HG03039 (cell line): ENCODE measurements around the gene C17orf100.

Experiments used
- ATAC-seq: cut with Tn5 transposase; IDR thresholded peaks from one replicate; pipeline ENCODE4 v1.9.1; 2021; ENCODE audit warnings: mild to moderate bottlenecking, moderate library complexity; ENCODE audit not compliant: unreplicated experiment

Gene C17orf100

GRCh38 chr17:6651354-6651918 lies at the start of gene C17orf100, which contains the start of gene MED31:
TSS of gene C17orf100 (plus strand) at chr17:6651762. CDS start at chr17:6651914, 152 bp downstream.
TSS of gene MED31 (minus strand) at chr17:6651605. CDS start at chr17:6651528, 77 bp downstream.
- peak; percentile 87 for ATAC-seq

DNA sequence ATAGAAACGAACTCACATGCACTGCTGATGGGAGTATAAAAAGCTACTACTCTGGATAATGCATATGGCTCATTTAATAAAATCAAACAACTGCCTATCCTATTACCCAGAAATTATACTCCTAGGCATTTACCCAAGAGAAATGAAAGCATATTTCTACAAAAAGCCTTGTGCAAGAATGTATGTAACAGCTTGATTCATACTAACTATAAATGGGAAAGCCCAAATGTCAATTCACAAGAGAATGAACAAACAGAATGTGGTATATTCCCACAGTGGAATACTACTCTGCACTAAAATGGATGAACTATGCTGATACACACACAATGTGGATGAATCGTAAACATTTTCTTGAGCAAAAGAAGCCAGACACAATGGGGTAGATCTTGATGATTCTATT lies 49.4 kb upstream of the C17orf100 start:
- ATAC-seq = no peak

GRCh38 chr17:6603744-6604325 lies 47.7 kb upstream of the C17orf100 start:
- no peak for ATAC-seq

- ATAC-seq = no peak
Measured at GRCh38 chr17:6605142-6605541, 46.4 kb upstream of the C17orf100 start.

DNA sequence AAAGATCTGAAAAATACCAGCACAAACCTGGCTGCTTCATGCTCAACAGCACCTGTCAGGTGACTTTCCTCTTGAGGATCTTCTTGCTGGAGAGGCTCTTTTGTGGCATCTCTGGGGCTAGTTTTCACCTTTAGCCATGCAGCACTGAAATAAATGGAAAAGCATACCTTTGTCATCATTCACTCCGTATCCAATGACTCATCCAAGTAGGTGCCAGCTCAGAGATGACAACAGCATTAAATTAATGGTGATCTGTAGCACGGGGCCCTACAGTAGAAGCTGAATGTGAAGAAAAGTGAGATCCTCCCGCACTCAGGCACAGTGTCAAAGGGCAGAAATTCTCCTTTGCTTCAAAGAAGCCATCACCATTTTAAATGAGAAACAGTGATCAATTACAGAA lies 43.2 kb upstream of the C17orf100 start:
- ATAC-seq = no peak

DNA sequence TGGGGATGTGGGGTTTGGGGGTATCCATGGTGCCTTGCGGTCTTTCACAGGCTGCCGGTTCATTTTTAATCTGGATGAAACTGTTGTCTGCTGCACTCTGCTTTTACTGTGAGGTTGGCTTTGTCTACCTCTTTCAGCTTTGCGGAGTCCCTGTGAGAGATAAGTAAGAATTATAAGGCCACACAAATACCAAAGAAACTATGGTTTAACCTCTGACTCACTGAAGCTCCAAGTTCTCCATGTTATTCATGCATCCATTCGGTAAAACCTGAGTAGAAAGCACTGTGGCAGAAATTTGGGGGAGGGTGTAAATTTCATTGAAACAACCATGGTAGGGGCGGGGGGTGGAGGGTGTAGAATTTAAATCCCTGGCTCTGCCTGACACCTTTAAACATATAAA lies 41.6 kb upstream of the C17orf100 start:
- ATAC-seq = no peak

DNA sequence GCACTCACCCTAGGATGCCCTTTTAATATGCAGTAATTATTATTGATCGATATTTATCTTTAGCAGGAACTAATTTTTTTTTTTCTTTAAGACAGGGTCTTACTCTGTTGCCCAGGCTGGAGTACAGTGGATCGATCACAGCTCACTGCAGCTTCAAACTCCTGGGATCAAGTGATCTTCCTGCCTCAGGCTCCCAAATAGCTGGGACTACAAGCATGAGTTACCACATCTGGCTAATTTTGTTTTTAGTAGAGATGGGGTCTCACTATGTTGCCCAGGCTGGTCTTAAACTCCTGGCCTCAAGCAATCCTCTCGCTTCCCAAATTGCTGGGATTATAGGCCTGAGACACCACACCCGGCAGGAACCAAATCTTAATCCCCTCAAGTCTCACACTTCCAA lies 40.3 kb upstream of the C17orf100 start:
- ATAC-seq = no peak

GRCh38 chr17:6623941-6624340 lies 27.6 kb upstream of the C17orf100 start:
- ATAC-seq = no peak

DNA sequence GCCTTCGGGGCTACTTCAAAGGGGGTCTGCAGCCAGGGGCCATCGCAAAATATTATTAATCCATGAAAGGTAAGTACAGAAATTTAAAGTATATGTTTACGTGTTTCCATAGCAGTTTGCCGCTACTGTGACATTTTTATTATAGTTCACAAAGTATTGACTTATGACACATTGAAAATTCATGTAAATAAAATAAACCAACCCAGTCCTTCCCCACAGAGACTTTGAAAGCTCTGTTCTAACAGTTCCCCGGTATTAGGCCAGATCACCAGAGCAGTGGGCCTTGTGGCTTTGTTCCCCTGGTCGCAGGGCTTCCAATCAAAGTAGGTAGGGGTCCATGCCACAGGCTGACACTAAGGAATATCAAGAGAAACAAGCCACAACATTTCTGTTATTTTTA lies 24.9 kb upstream of the C17orf100 start:
- ATAC-seq = no peak

- no peak for ATAC-seq
Measured at GRCh38 chr17:6627019-6627418, 24.5 kb upstream of the C17orf100 start.

- ATAC-seq = no peak
Measured at GRCh38 chr17:6630390-6630789, 21.2 kb upstream of the C17orf100 start.

- no peak for ATAC-seq
Measured at GRCh38 chr17:6632530-6632929, 19.0 kb upstream of the C17orf100 start.

- ATAC-seq = no peak
Measured at GRCh38 chr17:6633263-6633662, 18.3 kb upstream of the C17orf100 start.

DNA sequence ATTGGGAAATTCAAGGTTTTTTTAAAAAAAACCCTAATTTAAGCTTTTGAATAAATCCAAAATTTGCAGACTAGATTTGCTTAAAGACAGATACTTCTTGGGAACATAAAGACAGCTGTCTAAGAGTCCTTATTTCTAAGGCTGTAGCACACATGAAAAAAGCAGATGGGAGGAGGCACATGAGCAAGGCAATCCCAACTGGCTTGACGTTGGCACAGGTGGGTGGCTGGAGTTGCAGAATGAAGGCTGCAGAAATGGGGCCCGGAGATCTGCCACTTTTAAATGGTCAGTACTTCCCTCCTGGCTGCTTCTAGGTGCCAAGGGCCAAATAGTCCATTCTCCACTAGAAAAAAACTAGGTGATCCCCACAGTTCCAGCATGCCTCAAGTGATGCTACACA lies 15.5 kb upstream of the C17orf100 start:
- ATAC-seq = no peak

DNA sequence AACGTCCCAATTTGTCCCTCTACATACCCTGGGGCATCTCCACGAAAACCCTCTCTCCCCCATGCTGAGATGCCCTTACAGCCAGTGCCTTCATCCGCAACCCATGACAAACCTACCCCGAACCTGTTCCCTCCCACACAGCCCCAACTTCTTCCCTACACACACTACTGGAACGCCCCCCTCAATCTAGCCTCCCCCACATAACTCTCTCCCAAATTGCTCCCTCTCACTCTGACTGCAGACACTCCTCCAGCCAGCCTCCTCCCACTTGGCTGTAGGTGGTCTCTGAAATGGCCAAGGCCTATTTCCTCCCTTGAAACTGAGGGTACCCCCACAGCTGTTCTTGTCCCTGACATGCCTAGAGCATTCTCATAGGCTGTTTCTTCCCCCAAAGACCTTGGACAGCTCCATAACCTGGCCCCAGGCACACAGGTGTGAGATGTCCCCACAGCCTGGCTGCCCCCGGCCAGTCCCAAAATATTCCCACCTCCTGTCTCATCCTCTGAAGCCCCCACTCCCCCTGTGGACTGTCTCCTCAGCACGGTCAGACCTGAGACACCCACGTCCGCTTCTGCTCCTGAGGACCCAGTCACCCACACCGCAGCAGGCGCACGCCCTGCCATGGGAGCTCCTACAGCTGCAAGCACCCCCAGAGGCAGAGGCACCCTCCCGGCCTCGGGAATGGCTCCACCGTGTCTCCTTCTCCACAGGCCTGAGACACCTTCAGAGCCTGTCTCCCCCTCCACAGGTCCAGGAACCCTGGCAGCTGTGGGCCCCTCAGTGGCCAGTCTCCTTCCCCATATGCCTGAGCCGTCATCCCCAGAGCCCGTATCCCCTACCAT lies 14.7 kb upstream of the C17orf100 start:
- ATAC-seq = no peak

DNA sequence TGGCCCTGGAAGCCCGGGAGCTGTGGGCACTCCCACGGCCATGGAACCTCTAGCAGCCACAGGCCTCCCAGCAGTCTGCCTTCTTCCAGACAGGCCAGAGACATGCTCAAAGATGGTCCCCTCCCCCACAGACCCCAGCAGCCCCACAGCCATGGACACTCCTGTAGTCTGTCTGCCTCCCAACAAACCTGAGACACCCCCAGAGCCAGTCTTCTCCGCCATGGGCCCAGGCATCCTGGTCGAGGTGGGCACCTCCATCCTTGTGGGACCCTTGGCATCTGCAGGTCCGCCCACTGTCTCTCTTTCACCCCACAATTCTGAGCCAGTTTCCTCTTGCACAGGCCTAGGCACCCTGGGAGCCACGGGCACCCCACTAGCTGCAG lies 14.1 kb upstream of the C17orf100 start:
- no peak for ATAC-seq

DNA sequence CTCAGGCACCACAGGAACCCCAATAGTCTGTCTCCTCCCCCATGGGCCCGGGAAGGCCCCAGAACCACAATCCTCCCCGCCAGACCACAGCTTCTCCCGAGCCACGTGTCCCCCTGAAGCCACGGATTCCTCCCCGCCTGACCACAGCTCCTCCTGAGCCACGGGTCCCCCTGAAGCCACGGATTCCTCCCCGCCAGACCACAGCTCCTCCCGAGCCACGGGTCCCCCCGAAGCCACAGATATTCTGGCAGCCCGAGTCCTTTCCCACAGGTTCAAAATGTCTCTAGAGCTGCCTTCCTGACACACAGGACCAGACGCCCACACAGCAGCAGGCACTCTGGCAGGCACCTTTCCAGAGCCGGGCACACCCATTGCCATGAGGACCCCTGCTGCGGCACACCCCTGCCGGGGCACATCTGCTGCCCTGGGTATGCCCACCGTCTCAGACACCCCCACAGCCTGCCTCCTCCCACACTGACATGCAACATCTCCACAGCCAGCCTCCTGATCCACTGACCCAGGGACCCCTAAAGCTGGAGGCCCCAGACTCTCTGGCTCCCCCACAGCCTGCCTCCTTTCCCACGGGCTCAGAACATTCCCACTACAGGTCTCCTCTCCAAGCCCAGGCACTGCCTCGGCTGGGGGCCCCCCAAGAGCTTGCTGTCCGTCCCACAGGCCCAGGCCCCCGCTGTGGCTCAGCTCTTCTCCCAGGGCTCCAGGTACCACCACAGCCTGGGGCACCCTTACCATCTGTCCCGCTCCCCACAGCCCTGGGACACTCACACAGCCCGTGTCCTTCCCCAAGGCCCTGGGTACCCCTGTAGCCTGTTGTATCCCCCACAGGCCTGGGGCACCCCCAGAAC lies 13.3 kb upstream of the C17orf100 start:
- no peak for ATAC-seq

GRCh38 chr17:6639014-6639585 lies 12.5 kb upstream of the C17orf100 start:
- ATAC-seq = no peak

- ATAC-seq = peak; percentile 3
Measured at GRCh38 chr17:6639586-6640535, 11.7 kb upstream of the C17orf100 start.
